ENCODE results near the gene SQSTM1. TPM values are rescaled to one million over a fixed set of nuclear protein-coding genes. Genes with fewer than 3 reads are reported as not detected.

The SQSTM1 gene
- total RNA-seq, 1 donor from 2014 or later = 105 TPM

Other genes starting within 250 kb of the SQSTM1 start
- gene HNRNPH1, start 197.2 kb upstream of the SQSTM1 start, total RNA-seq = 1,116 and 1,120 TPM in 2 replicates
- gene CBY3, start 139.9 kb upstream of the SQSTM1 start, total RNA-seq = 0.32 and 0.57 TPM in 2 replicates
- gene CANX, start 121.9 kb upstream of the SQSTM1 start, total RNA-seq = 547 and 558 TPM in 2 replicates
- 33.3 and 36.2 TPM in 2 replicates for gene MAML1, start 88.1 kb upstream of the SQSTM1 start, total RNA-seq
- 2.3 and 3.1 TPM in 2 replicates for gene LTC4S, start 26.9 kb upstream of the SQSTM1 start, total RNA-seq
- gene MGAT4B, start 14.0 kb upstream of the SQSTM1 start, total RNA-seq = 82.5 and 86.8 TPM in 2 replicates
- 18.7 and 21.0 TPM in 2 replicates for gene MRNIP, start 37.9 kb downstream of the SQSTM1 start, total RNA-seq
- gene TBC1D9B, start 87.0 kb downstream of the SQSTM1 start, total RNA-seq = 91.9 and 95.0 TPM in 2 replicates